Measurements from ENCODE around the gene AIF1L. TPM values are rescaled to one million over a fixed set of nuclear protein-coding genes. Genes with fewer than 3 reads are reported as not detected.
"Not testable (repeated sequence)": the region's sequence is repeated elsewhere in the genome, so short reads cannot be mapped to it uniquely, and the experiment has no call there.

AIF1L gene
- total RNA-seq, 1 donor from 2014 or later = 72.3 TPM

DNA sequence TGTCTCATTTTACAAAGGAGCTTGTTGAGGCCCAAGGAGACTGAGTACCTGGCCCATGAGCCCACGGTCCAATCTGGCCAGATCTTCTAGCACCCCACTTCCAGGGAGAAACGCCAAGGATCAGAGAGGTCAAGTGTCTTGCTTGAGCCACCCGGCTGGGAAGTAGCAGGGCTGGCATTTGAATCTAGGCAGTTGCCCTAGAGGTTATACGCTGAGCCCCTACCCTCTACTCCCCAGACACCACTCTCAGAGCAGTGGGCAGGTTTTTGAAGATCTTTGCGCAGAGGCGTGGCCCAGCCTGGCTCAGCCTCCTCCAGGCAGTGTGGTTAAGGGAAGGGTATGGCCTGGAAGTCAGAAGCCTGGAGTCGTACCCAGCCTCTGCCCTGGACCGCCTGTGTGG lies 23.3 kb downstream of the AIF1L start:
- no peak for DNase-seq (ENCODE audit: low read depth, low spot score)

DNA sequence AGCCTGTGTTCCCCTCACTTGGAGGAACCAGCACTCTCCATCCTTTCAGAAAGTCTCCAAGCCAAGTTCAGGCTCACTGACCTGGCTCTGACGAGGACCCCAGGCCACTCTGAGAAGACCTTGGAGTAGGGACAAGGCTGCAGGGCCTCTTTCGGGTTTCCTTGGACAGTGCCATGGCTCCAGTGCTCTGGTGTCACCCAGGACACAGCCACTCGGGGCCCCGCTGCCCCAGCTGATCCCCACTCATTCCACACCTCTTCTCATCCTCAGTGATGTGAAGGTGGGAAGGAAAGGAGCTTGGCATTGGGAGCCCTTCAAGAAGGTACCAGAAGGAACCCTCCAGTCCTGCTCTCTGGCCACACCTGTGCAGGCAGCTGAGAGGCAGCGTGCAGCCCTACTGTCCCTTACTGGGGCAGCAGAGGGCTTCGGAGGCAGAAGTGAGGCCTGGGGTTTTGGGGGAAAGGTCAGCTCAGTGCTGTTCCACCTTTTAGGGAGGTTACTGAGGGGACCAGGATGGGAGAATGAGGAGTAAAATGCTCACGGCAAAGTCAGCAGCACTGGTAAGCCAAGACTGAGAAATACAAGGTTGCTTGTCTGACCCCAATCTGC lies 24.4 kb downstream of the AIF1L start:
- DNase-seq (ENCODE audit: low read depth, low spot score) = no peak

DNA sequence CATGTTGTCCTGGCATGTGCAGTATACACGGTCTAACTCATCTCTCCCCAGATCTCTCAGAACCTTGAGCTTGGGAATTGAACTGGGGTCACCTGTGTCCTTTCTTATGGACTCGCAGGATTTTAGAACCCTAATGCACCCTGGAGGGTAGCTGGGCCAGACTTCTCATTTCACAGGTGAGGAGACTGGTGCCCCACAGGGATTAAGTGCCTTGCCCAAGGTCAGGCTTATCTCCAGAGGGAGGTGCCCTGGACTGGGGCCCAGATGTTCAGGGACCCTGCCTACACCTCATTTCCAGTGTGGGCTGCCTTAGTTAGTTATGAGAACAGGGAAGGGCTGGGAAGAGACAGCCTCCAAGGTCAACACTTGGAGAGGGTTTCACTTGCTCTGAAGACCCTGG lies 25.0 kb downstream of the AIF1L start:
- no peak for DNase-seq (ENCODE audit: low read depth, low spot score)

DNA sequence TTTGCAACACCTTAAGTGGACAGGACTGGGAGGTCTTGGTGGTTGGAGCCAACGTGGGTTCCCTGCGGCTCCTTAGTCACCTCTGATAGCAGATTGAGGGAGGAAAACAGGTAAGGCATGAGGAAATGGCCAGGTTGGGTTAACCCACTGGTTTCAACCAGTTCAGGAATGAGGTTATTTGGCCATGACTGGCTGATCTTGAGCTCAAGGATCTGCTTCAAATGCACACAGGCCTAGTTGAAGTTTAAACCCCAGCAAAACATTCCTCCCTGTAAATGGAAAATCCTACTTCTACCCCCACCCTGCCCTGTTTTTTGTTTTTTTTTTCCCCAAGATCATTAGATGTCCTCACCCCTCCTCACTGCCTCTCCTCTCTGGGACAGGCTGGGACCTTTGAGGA lies 25.8 kb downstream of the AIF1L start:
- no peak for DNase-seq (ENCODE audit: low read depth, low spot score)

DNA sequence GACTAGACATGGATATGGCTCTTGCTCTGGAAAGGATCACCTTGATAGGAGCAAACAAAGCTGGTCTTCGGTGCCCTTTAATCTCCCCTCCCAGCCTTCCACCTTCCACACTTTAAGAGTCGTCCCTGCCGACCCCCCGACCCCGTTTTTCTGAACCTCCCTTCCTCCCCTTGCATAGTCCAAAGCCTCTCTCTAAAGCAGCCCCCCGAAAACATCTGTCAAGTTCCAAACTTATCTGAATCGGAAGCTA lies 28.6 kb downstream of the AIF1L start:
- no peak for DNase-seq (ENCODE audit: low read depth, low spot score)

DNA sequence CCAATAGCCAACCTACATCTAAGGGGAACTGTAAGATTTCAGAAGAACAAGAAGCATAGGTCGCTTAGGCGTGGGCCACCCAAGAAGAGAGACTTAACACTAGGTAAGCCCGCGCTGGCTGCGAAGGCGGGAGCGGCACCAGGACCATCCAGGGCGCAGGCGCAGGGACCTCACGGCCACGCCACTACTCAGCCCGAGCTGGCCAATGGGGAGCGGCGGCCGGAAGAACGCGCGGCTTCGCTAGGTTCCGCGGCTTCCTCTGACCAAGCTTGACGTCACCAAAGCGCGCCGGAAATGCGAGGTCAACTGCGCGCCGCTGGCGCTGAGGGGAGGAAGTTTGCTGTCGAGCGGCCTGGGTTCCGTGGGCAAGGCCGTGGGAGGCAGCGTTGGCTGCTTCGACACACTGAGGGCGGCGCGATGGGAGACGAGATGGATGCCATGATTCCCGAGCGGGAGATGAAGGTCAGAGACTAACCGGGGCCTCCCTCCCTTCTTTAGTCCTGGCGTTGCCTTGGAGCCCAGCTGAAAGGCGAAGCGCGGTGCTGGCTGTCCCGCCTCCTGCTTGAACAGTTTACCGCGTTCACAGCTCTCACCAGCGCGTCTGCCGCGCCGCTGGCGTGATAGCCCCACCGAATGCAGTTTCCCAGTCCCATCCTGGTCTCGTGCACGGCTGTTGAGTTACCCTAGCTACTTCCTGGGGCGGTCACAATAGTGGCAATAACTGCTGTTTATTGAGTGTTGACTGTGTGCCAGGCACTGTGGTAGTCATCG lies 29.1 kb downstream of the AIF1L start, which contains the start of gene NUP214:
Gene NUP214, plus strand, starts transcription at position 299 of the 771 bp plus-strand sequence. Its CDS starts 119 bp downstream, at position 418.
- DNase-seq (ENCODE audit: low read depth, low spot score) = peak; percentile 88

DNA sequence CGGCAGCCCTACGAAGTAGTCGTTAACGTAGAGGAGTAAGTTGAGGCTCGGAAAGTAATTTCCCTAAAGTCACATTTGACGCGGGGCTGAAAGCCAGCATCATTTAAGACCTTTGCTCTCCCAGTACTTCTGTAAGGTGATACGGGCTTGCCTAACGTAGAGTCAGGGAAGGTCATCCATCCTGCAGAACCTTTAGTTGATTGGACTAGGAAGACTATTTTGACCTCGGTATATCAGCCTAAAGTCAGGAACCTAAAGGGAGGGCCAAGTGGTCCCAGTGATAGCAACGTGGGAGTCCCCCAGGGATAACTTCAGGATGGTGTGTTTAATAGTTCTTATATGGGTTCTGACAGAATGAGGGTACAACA lies 29.7 kb downstream of the AIF1L start:
- DNase-seq (ENCODE audit: low read depth, low spot score) = no peak

DNA sequence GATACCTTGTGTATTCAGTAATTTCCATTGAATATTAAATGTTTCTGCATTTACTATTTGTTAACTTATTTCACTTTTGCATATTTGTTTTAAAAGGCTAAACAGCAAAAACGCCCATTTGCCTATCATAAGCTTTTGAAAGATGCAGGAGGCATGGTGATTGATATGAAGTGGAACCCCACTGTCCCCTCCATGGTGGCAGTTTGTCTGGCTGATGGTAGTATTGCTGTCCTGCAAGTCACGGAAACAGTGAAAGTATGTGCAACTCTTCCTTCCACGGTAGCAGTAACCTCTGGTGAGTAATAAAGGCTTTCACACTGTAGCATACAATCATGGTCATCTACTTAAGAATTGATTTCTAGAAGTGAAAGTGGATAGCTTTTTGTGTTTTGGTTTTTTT lies 32.9 kb downstream of the AIF1L start:
- DNase-seq (ENCODE audit: low read depth, low spot score) = no peak

DNA sequence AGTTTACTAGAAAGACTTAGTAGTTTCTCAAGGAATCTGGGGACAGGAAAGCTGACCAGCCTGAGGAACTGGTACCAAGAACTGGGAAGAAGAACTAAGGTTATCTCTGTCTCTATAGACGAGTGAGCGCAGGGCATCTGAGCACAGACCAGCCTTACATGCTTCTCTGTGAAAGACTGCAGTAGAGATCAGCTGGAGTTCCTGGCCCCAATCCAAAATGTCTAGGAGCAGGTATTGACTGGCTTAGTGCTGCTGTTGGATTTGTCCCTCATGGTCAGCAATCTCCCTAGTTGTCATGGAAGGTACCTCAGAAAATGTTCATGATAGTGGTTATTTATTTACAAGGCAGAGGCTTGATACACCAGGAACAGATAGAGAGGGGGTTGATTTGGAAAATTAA lies 42.3 kb downstream of the AIF1L start:
- no peak for DNase-seq (ENCODE audit: low read depth, low spot score)

DNA sequence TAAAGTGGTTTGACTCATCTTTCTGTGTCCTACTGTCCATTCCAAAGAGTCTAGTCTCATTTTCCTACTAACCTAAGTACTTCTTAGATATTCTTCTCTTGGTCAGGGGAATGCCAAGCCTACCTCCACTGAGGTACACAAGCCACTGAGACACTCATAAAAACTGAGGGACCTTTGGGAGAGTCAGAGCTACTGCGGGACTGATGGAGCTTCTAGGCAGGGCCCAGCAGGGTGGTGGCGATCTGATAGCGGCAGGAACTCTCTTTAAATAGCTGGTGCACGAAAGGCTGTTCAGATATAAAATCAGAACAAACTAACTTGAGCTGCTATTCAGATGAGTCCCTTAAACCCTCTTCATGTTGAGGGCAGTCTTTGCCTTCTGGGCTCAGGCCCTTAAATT lies 43.8 kb downstream of the AIF1L start:
- no peak for DNase-seq (ENCODE audit: low read depth, low spot score)

DNA sequence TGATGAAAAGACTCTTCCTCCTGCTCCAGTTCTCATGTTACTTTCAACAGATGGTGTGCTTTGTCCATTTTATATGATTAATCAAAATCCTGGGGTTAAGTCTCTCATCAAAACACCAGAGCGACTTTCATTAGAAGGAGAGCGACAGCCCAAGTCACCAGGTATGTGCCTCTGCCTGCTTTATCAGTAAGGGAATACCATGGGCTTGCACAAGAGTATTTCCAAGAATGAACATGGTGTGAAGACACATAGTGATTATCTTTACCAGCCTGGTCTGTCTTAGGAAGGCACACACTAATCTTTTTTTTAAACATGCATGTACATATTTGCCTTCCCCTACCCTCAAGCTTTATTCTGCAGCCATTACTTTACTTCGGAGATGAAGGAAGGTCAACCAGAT lies 44.2 kb downstream of the AIF1L start:
- DNase-seq (ENCODE audit: low read depth, low spot score) = no peak

DNA sequence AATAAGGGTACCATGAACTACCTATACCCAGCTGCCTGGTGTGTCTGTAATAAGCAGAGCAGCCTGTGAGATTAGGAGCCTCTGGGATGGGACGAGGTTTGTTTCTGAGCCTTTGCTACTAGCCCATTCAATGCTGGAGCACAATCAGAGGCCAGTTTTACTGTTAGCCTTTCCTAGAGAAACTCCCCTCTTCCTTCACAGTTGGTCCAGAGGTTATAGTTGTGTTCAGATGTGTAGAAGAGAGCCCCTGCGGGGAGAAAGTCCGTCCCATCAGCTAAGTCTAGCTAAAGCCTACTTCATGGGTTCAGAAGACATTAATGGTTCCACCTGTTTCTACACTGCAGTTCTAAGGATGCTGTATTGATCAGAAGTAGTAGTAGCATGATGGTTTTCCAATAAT lies 45.8 kb downstream of the AIF1L start:
- DNase-seq (ENCODE audit: low read depth, low spot score) = no peak

DNA sequence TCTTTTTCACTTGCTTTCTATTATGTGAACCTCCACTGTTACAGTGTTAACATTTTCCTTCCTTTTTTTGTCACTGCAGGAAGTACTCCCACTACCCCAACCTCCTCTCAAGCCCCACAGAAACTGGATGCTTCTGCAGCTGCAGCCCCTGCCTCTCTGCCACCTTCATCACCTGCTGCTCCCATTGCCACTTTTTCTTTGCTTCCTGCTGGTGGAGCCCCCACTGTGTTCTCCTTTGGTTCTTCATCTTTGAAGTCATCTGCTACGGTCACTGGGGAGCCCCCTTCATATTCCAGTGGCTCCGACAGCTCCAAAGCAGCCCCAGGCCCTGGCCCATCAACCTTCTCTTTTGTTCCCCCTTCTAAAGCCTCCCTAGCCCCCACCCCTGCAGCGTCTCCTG lies 47.9 kb downstream of the AIF1L start:
- no peak for DNase-seq (ENCODE audit: low read depth, low spot score)

DNA sequence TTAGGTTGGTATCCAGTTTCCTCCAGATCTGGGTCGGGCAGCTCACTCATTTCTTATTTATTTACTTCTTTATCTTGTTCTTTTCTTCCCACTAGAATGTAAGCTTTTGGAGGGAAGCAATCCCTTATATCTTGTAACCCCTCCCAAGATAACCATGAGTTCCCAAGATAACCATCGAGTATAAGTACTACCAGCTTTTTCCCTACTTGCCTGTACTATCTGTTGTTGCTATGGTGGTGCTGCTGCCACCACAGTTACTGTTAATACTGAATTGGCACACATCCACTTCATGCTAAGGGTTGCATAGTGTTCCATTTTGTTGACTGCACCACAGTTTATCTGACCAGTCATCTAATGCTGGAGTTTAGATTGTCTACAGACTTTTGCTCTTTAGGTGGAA lies 48.9 kb downstream of the AIF1L start:
- DNase-seq (ENCODE audit: low read depth, low spot score) = no peak

DNA sequence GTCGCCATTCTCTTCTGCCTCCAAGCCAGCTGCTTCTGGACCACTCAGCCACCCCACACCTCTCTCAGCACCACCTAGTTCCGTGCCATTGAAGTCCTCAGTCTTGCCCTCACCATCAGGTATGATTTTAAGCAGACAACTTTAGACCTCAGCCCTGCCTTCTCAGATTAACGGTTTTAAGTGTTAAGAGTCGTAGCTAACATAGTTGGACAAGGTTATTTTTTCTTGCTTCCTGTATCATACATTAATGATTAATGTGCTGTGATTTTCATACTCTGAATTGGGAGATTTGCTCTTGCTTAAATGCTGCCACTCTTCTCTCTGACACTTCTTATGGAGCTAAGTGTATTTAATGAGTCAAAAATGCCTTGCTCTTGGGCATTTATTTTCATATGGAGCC lies 49.9 kb downstream of the AIF1L start:
- DNase-seq (ENCODE audit: low read depth, low spot score) = no peak

DNA sequence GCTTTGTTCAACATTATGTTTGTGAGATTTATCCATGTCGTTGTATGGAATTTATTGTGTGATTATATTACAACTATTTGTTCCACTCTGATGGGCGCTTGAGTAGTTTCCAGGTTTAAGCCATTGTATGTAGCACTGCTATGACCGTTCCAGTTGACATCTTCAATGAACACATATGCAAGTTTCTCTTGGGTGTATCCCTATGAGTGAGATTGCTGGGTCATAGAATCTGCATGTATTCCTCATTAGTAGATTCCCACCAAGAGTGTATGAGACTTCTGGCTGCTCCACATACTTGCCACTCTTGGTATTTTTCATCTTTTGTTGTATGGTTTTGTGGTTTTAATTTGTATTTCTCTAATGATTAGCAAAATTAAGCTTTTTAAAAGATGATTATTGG lies 51.9 kb downstream of the AIF1L start:
- no peak for DNase-seq (ENCODE audit: low read depth, low spot score)

DNA sequence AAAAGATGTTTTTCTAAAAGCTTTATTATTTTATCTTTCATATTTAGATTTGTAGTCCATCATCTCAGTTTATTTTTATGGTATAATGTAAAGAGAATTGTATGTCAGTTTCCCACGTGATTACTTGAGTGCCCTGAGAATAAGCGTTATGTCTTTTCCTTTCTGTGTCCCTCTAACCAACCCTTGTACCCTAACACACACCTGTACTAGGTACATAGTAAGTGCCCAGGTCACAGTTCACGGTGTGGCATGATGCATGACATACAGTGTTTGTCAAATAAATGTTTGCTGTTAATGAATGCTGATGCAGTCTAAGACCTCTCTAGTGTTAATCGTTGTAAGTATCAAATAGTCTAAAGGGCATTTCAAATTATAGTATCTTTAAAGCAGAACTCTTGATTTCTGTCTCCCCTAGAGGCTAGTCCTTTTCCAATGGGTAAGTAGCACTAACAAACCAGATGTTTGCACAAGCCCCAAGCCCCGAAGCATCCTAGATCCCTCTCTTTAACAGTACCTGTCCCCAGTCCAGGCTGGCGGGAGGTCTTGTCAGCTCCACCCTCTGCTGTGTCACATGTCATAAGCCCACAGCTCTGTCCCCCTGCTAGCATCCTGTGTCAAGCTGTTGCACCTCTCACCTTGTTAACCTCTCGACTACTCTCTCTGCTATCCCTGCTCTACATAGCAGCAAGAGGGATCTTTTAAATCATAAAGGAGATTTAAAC lies 52.8 kb downstream of the AIF1L start:
- DNase-seq (ENCODE audit: low read depth, low spot score) = no peak

DNA sequence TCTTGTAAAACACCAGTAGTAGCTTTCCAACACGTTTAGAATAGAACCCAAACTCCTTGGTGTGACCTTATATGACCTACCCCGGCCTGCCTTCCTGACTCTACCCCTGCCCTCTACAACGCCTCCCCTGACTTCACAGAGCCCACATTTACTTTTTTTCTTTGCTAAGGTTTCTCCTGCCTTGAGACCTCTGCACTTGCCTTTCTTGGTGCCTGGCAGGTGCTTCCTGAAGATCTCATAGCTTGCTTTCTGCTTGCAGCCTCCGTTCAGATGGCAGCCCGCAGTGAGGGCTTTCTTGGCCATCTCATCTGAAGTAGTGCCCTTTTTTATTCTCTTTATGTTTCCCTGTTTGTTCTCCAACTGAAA lies 53.3 kb downstream of the AIF1L start:
- no peak for DNase-seq (ENCODE audit: low read depth, low spot score)

DNA sequence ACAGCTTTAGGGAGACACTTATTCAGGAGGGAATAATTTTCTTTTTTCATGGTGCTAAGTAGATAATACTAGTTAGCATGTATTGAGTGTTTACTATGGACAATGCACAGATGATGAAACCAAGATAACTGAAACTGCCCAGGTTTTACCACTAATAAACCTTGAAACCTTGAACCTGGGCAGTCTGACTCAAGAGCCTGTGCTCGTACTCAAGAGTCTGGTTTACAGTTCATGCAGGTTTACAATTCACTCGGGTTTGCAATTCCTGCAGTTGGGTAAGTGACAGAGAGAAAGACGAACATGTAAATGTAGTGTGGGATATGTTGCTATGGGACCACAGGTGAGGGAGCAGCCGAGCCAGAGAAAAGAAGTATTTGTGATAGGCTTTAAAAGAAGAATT lies 57.3 kb downstream of the AIF1L start:
- no peak for DNase-seq (ENCODE audit: low read depth, low spot score)

DNA sequence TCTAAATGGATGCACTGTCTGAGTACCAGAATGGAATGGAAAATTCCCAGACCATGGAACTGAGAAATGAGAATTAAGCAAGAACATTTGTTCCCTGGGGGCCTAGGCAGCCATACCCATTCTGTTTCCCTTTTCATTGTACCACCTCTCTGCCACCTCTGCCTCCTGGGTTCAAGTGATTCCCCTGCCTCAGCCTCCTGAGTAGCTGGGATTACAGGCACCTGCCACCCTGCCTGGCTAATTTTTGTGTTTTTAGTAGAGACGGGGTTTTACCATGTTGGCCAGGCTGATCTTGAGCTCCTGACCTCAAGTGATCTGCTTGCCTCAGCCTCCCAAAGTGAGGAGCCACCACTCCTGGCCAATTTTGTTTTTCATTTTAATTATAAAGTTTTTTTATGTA lies 62.3 kb downstream of the AIF1L start:
- not testable (repeated sequence) for DNase-seq (ENCODE audit: low read depth, low spot score)

DNA sequence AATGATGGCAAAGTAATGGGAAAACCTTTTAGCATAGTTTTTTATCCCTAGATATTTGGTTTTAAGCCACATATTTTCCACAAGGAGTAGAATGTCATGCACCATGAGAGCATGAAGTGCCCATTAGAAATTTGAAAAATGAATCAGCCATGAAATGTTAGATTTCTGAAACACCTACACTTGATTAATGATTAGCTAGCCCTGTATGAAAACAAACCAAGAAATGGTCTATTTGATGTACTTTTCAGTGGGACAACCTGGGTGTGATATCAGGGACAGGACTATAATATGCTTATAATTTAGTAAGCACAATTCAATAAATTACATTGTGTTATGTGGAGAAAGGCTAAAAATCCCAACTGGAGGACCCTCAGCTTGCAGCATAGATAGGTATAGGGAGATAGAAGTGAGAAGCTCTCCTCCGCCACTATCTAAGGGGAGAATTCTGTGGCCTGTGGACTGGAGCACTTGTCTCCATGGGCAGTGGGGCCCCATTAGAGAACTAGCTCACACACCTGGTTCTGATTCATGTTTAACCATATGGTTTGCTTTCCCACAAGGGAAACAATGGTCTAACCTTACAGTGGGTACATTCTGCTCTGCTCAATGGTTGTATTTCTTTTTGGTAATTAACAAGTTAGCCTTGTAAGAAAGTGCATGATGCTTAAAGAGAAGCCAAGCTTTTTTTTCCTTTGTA lies 64.2 kb downstream of the AIF1L start:
- DNase-seq (ENCODE audit: low read depth, low spot score) = no peak

DNA sequence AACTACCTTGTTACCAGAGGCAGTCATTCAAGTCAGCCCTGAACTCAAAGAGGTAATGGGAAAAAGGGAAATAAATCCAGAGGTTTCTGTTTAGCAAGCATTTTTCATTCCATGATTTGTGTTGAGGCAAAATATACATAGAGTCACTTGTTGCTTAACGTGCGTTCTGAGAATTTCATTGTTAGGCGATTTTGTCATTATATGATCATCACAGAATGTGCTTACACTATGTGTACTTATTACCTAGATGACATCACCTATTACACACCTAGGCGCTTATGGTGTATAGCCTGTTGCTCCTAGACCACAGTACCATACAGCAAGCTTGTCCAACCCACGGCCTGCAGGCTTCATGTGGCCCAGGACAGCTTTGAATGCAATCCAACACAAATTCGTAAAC lies 65.3 kb downstream of the AIF1L start:
- DNase-seq (ENCODE audit: low read depth, low spot score) = no peak

DNA sequence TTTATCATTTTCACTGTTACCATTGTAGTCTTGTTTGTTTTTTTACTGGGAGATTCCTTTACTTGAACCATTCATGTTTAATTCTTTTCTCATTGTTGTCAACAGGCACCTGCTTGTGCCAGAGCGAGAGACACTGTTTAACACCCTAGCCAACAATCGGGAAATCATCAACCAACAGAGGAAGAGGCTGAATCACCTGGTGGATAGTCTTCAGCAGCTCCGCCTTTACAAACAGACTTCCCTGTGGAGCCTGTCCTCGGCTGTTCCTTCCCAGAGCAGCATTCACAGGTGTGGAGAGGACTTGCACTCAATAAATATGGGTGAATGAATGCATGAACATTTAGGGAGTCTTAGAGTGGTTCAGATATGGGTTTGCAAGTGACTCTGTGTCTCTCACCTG lies 66.6 kb downstream of the AIF1L start:
- DNase-seq (ENCODE audit: low read depth, low spot score) = no peak
